Stimulated activated CD4-positive, alpha-beta T cell treated with anti-CD3 and anti-CD28 coated beads, Interleukin-1b, Interleukin-23, amount 100 ng/mL, for 48 hours (primary cell): ENCODE results near the gene WDR43.

ENCODE experiments used
- DNase-seq: peaks from one replicate; pipeline ENCODE4 v3.0.0-alpha.2; 2020

The WDR43 gene

DNA sequence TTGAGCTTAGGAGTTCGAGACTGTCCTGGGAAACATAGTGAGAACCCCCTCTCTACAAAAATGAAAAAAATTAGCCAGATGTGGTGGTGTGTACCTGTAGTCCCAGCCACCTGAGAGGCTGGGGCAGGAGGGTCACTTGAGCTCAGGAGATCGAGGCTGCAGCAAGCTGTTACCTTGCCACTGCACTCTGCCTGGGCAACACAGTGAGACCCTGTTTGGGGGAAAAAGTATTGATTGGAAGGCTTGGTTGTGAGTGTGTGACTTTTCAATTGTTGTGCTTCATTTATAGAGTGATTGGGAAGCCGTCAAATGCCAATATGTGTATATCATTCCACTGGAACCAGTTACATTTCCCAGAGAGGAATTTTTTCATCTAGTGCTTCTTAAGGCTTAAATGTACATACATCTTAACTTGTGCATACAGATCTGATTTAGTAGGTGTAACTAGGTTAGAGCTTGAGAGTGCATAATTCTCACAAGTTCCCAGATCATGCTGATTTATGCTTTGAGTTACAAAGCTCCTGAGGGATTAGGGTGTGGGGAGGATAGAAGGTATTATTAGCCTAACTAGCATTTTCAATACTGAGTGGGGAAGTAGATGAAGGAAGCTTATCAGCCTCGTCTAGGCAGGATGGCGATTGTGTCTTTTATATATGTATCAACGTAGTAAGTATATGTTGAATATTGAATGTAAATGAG is 15.3 kb downstream of the WDR43 start:
- no peak for DNase-seq

- DNase-seq = no peak
Measured at GRCh38 chr2:28915939-28916338, 21.5 kb downstream of the WDR43 start.

DNA sequence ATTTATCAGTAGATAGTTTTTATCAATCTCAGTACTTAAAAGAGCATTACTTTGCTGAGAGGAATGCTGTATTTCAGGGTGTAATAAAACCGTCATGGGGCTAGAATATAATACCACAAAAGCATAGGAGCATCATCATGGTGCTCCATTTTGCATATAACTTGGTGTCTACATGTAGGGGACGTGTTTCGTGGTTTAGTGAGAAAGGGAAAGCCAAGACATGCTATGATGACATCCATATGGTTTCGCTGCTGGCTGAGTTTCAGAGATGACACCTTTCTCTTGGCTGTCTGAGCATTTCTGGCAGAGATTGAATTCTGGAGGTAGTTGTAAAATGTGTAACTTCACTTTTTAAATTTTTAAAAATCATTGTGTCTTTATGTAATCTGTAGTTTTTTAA is 32.4 kb downstream of the WDR43 start:
- no peak for DNase-seq

- no peak for DNase-seq
Measured at GRCh38 chr2:28927469-28927868, 33.0 kb downstream of the WDR43 start.

DNA sequence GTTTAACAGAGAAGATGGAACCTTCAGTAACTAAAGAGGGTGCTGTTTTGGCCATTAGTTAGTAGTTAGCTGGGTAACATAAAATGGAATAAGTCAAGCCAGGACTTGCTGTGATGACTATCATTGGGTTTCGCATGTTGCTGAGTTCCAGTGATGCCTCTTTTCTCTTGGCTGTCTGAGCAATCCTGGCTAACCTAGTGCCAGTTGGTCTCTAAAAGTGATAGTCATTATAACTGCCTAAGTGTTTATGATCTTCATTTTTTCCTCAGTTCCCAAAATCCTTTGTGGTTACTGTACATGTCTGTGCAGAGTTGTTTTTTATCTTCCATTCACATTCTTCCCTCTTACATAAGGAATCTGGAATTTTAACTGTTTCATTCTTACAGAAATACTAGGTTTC is 33.4 kb downstream of the WDR43 start:
- no peak for DNase-seq

GRCh38 chr2:28929581-28929980 is 35.1 kb downstream of the WDR43 start:
- no peak for DNase-seq

DNA sequence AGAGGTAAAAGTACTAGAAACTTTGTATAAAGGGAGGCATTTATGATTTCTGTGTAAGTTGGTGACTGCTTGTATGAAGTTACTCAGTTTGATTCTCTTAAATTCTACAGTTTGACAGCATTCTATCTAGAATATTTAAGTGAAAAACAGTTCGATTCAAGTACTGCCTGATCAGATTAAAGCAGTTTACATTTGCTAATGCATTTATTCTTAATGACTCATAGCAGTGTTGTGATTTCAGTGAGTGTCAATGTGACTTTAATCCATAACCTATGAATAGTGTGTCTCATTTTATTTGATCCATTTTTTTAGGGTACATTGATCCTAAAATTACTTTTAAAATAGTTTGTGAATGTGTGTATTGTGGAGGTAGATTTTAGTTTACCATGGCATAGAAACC is 35.7 kb downstream of the WDR43 start:
- DNase-seq = no peak

GRCh38 chr2:28934769-28935168 is 40.3 kb downstream of the WDR43 start:
- no peak for DNase-seq

- DNase-seq = no peak
Measured at GRCh38 chr2:28941008-28941407, 46.5 kb downstream of the WDR43 start.

DNA sequence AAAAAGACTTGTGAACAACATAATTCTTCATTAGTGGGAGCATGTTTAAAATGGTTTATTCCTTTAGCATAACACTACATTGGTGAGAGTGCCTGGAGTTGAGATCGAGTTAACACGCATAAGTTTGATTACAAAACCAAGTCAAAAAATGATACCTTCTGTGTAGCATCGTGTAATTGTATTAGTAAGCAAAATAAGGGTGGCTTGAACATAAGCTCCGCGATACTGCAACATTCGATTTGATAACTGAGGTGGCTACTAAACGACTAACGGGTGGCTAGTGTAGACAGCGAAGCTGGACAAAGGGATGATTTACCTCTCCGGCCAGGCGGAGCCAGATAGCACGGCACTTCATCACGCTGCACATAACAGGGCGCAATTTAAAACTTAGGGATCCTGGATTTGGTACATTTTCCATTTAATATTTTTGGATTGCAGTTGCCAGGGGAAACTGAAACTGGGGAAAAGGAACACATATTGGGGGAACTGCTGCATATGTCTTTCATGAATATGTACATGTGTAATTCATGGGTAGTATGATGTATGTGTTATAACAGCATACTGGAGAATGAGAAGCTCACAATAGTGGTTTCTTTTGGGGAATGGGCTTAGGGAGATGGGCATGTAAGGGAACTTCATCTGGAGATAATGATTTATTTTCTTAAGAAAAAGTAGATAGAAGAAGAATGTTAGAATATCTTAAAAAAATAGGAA is 50.2 kb downstream of the WDR43 start:
- no peak for DNase-seq

DNA sequence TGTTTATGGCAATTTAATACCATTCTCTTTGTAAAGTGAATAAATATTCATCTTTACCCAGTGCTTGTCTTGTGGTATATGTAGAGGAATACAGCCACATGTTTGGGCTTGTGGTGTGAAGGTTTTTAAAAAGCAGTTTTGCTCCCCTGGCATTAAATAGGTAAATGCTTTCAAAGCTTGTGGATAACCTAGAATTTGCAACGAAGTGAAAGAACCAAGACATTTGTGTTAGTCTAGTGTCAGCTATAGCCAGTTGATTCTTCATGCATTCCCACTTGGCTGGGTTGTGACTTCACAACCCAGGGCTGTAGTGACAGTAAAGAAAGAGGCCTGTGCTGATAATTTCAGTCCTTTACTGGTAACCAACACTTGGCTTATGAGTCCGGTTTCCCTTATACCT is 53.7 kb downstream of the WDR43 start:
- no peak for DNase-seq

DNA sequence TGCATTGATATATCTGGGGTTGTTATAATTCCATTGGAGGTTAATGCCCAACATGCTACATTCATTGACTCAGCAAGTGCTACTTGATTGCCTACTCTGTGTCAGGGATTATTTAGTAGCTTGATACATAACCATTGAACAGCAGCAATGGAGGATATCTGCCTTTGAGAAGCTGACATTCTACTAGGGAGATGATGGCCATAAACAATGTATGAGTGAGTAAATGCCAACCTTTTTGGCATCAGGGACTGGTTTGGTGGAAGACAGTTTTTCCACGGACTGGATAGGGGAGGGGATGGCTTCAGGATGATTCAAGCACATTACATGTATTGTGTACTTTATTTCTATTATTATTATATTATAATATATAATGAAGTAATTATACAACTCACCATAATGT is 54.7 kb downstream of the WDR43 start:
- no peak for DNase-seq

DNA sequence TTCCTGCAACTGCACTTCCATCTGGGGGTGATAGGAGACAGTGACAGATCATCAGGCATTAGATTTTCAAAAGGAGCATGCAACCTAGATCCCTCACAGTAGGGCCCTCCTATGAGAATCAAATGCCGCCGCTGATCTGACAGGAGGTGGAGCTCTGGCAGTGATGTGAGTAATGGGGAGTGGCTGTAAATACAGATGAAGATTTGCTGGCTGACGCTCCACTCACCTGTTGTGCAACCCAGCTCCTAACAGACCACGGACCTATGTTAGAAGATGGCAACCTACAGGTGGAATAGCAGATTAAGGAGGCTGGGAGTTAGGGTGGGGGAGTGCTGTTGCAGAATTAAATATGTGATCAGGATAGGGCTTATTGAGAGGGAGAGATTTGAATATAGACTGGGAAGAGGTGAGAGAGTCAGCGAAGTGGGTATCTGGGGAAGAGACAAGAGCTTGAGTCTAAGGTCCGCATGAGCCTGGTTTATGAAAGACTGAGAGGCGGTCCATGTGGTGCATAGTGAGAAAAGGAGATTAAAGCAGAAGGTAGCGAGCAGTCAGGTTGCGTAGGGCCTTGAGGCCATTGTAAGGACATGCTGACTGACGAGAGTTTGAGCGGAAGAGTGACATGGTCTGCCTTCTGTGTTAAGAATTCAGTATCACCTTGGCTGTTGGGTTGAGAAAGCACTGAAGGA is 55.3 kb downstream of the WDR43 start:
- DNase-seq = no peak

- no peak for DNase-seq
Measured at GRCh38 chr2:28950941-28951630, 56.6 kb downstream of the WDR43 start.

- DNase-seq = no peak
Measured at GRCh38 chr2:28951910-28952835, 57.7 kb downstream of the WDR43 start.

- DNase-seq = no peak
Measured at GRCh38 chr2:28952836-28953211, 58.4 kb downstream of the WDR43 start.

GRCh38 chr2:28955467-28955866 is 61.0 kb downstream of the WDR43 start:
- DNase-seq = no peak

DNA sequence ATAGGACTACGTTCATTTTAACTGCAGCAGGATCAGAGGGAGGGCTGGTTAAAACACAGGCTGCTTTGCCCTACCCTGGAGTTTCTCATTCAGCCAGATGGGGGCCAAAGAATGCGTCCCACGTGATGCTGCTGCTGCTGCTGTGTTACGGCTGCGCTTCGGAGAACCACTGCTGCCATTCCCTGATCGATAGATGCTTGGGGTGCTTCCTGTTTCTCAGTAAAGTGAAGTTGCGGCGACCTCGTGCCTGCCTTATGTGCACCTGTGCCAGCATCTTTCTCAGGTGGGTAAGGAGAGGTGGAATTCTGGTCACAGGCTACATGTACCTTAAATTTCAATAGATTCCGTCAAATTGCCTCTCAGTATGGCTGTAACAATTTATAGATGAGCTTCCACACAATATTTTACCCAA is 62.0 kb downstream of the WDR43 start:
- DNase-seq = peak; percentile 25

DNA sequence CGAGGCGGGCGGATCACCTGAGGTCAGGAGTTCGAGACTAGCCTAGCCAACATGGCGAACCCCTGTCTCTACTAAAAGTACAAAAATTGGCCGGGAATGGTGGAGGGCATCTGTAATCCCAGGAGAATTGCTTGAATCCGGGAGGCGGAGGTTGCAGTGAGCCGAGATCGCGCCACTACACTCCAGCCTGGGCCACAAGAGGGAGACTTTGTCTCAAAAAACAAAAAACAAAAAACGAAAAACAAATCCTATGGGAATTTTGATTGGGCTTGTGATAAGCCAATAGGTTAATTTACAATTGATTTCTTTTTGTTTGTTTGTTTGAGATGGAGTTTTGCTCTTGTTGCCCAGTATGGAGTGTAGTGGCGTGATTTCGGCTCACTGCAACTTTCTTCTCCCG is 62.4 kb downstream of the WDR43 start:
- no peak for DNase-seq

DNA sequence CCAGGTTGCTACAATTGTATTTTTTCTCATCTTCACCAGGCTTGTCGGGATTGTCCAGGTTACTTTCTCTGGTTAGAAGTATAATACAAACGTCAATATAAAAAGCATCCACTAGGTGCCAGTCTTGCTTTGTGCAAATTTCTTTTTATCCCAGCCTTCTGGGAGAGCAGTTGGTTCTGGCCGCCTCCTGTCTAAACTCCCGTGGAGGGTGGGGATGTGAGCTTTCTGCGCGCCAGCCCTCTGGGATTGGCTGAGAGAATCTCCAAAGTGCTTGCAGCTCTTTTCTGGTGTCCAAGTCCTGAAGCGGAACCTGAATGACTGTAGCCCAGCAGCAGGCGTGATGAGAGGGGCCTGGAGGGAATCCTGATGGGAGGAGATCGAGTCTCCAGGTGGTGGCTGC is 64.2 kb downstream of the WDR43 start:
- peak; percentile 32 for DNase-seq

- no peak for DNase-seq
Measured at GRCh38 chr2:28960401-28960800, 65.9 kb downstream of the WDR43 start.

GRCh38 chr2:28962505-28962904 is 68.0 kb downstream of the WDR43 start:
- no peak for DNase-seq
